IPS DF 6.9 (cell line): ENCODE data around the gene CDH18.

ENCODE experiments used
- DNase-seq: peaks from one replicate; pipeline ENCODE4 v3.0.0-alpha.2; 2013; ENCODE audit warnings: low read depth, low spot score
- H3K27ac ChIP-seq: one replicate; pipeline ENCODE4 v1.5.1; 2013; ENCODE audit warnings: low read length, control low read depth
- H3K27me3 ChIP-seq: 2 replicates; pipeline ENCODE4 v1.6.1; 2013; ENCODE audit warnings: mild to moderate bottlenecking, low read length; ENCODE audit not compliant: control insufficient read depth, insufficient read depth
- H3K36me3 ChIP-seq: 2 replicates; pipeline ENCODE4 v1.6.1; 2013; ENCODE audit warnings: low read length; ENCODE audit not compliant: control insufficient read depth, insufficient read depth
- H3K4me1 ChIP-seq: 2 replicates; pipeline ENCODE4 v1.6.1; 2013; ENCODE audit warnings: low read length; ENCODE audit not compliant: control insufficient read depth, insufficient read depth
- H3K4me3 ChIP-seq: 2 replicates; pipeline ENCODE4 v1.5.1; 2013; ENCODE audit warnings: mild to moderate bottlenecking, low read length
- H3K9me3 ChIP-seq: 2 replicates; pipeline ENCODE4 v1.6.1; 2013; ENCODE audit warnings: low read length, inconsistent platforms; ENCODE audit not compliant: control insufficient read depth, insufficient read depth
- WGBS: extraction: QIAGEN DNeasy Blood & Tissue Kit; methylation state at CpG from one replicate; pipeline ENCODE4 v1.1.7; 2013; ENCODE audit warnings: mixed read lengths, missing lambda C conversion rate; ENCODE audit not compliant: insufficient read length, insufficient coverage; 5-methylcytosine and 5-hydroxymethylcytosine counted together

CDH18 gene

GRCh38 chr5:19694949-19695611 is 292.9 kb downstream of the CDH18 start:
- no peaks in the 10 kb centered on the region for H3K4me1 ChIP-seq
- no peaks in the 10 kb centered on the region for H3K9me3 ChIP-seq
- H3K4me3 ChIP-seq: no peak overlapping the region
- no peaks in the 10 kb centered on the region for H3K36me3 ChIP-seq
- no peak for DNase-seq
- no peak overlapping the region for H3K27ac ChIP-seq
- WGBS: no CpG with 5 or more reads among the region's 4 CpGs
- H3K27me3 ChIP-seq: no peaks in the 10 kb centered on the region

GRCh38 chr5:19690978-19691377 is 297.0 kb downstream of the CDH18 start:
- H3K27me3 ChIP-seq: no peaks in the 10 kb centered on the region
- DNase-seq: no peak
- no peaks in the 10 kb centered on the region for H3K4me1 ChIP-seq
- WGBS: no CpG with 5 or more reads among the region's 1 CpG
- H3K36me3 ChIP-seq: no peaks in the 10 kb centered on the region; the same call in 1 of the 2 replicates
- no peak overlapping the region for H3K27ac ChIP-seq
- H3K4me3 ChIP-seq: no peak overlapping the region
- H3K9me3 ChIP-seq: no peaks in the 10 kb centered on the region

- Histone ChIP-seq H3K27ac (no peak overlapping the region), H3K4me1 (no peaks in the 10 kb centered on the region), H3K9me3 (no peaks in the 10 kb centered on the region), H3K27me3 (no peaks in the 10 kb centered on the region), H3K4me3 (no peak overlapping the region), H3K36me3 (no peaks in the 10 kb centered on the region; the same call in 1 of the 2 replicates)
- no CpG with 5 or more reads among the region's 3 CpGs for WGBS
- no peak for DNase-seq
Observed at GRCh38 chr5:19685473-19685872, 302.5 kb downstream of the CDH18 start.

GRCh38 chr5:19676895-19677294 is 311.1 kb downstream of the CDH18 start:
- Histone ChIP-seq H3K27ac (no peak overlapping the region), H3K4me3 (no peak overlapping the region), H3K36me3 (no peaks in the 10 kb centered on the region), H3K9me3 (no peaks in the 10 kb centered on the region), H3K4me1 (no peaks in the 10 kb centered on the region), H3K27me3 (no peaks in the 10 kb centered on the region)
- DNase-seq: no peak
- no CpG with 5 or more reads among the region's 3 CpGs for WGBS

GRCh38 chr5:19660679-19661078 is 327.3 kb downstream of the CDH18 start:
- H3K27me3 ChIP-seq: no peaks in the 10 kb centered on the region
- H3K4me1 ChIP-seq: no peaks in the 10 kb centered on the region
- H3K9me3 ChIP-seq: no peaks in the 10 kb centered on the region
- no peak overlapping the region for H3K27ac ChIP-seq
- WGBS: no CpG with 5 or more reads among the region's 1 CpG
- DNase-seq: no peak
- H3K36me3 ChIP-seq: no peaks in the 10 kb centered on the region
- no peak overlapping the region for H3K4me3 ChIP-seq

GRCh38 chr5:19655627-19656026 is 332.4 kb downstream of the CDH18 start:
- WGBS: no CpG with 5 or more reads among the region's 2 CpGs

GRCh38 chr5:19638461-19638860 is 349.5 kb downstream of the CDH18 start:
- Histone ChIP-seq H3K27me3 (no peaks in the 10 kb centered on the region), H3K27ac (no peak overlapping the region), H3K4me3 (no peak overlapping the region), H3K36me3 (no peaks in the 10 kb centered on the region), H3K9me3 (no peaks in the 10 kb centered on the region), H3K4me1 (no peaks in the 10 kb centered on the region)
- no peak for DNase-seq
- WGBS: no CpG with 5 or more reads among the region's 4 CpGs

More at GRCh38 chr5:19655627-19656026, 332.4 kb downstream of the CDH18 start:
- H3K4me1 ChIP-seq: no peaks in the 10 kb centered on the region
- no peak overlapping the region for H3K4me3 ChIP-seq
- no peak overlapping the region for H3K27ac ChIP-seq
- DNase-seq: no peak
- H3K27me3 ChIP-seq: no peaks in the 10 kb centered on the region
- H3K9me3 ChIP-seq: no peaks in the 10 kb centered on the region
- H3K36me3 ChIP-seq: no peaks in the 10 kb centered on the region

GRCh38 chr5:19630876-19631275 is 357.1 kb downstream of the CDH18 start:
- Histone ChIP-seq H3K36me3 (no peaks in the 10 kb centered on the region), H3K4me1 (no peaks in the 10 kb centered on the region), H3K27ac (no peak overlapping the region), H3K4me3 (no peak overlapping the region), H3K9me3 (no peaks in the 10 kb centered on the region), H3K27me3 (no peaks in the 10 kb centered on the region)
- no CpG with 5 or more reads among the region's 2 CpGs for WGBS
- no peak for DNase-seq

GRCh38 chr5:19626211-19626610 is 361.8 kb downstream of the CDH18 start:
- no peaks in the 10 kb centered on the region for H3K4me1 ChIP-seq
- no peak overlapping the region for H3K27ac ChIP-seq
- H3K36me3 ChIP-seq: no peaks in the 10 kb centered on the region
- no peak for DNase-seq
- H3K4me3 ChIP-seq: no peak overlapping the region
- H3K9me3 ChIP-seq: no peaks in the 10 kb centered on the region
- no CpG with 5 or more reads among the region's 2 CpGs for WGBS
- H3K27me3 ChIP-seq: no peaks in the 10 kb centered on the region

GRCh38 chr5:19625562-19625961 is 362.4 kb downstream of the CDH18 start:
- no CpG with 5 or more reads among the region's 3 CpGs for WGBS
- Histone ChIP-seq H3K9me3 (no peaks in the 10 kb centered on the region), H3K4me3 (no peak overlapping the region), H3K27me3 (no peaks in the 10 kb centered on the region), H3K27ac (no peak overlapping the region), H3K36me3 (no peaks in the 10 kb centered on the region), H3K4me1 (no peaks in the 10 kb centered on the region)
- DNase-seq: no peak

GRCh38 chr5:19619571-19619970 is 368.4 kb downstream of the CDH18 start:
- whole genome bisulfite sequencing: no CpG with 5 or more reads among the region's 2 CpGs
- Histone ChIP-seq H3K27me3 (no peaks in the 10 kb centered on the region), H3K27ac (no peak overlapping the region), H3K9me3 (no peaks in the 10 kb centered on the region), H3K4me3 (no peak overlapping the region), H3K36me3 (no peaks in the 10 kb centered on the region), H3K4me1 (no peaks in the 10 kb centered on the region)
- no peak for DNase-seq
